Measurements from ENCODE around the gene ADGRF1.

DNA sequence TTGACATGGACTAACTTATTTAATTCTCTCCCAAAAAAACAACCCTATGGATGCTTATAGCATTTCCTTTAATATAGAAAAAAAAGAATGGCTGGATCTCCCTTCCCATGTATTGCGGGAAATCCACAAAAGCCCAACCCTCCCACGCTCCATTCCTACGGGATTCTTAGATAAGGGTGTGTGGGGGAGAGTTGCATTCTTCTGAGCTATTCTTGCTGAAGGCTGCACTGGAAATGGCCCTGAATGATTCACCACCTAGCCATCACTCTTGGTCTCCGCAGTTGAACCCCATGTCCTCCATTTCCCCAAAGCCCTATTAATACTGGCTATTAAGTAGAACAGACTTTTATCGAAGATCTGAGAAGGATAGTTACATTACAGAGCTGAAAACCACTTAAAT lies 78.5 kb downstream of the ADGRF1 start:
- TF ChIP-seq, protein P1, sequence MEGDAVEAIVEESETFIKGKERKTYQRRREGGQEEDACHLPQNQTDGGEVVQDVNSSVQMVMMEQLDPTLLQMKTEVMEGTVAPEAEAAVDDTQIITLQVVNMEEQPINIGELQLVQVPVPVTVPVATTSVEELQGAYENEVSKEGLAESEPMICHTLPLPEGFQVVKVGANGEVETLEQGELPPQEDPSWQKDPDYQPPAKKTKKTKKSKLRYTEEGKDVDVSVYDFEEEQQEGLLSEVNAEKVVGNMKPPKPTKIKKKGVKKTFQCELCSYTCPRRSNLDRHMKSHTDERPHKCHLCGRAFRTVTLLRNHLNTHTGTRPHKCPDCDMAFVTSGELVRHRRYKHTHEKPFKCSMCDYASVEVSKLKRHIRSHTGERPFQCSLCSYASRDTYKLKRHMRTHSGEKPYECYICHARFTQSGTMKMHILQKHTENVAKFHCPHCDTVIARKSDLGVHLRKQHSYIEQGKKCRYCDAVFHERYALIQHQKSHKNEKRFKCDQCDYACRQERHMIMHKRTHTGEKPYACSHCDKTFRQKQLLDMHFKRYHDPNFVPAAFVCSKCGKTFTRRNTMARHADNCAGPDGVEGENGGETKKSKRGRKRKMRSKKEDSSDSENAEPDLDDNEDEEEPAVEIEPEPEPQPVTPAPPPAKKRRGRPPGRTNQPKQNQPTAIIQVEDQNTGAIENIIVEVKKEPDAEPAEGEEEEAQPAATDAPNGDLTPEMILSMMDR (conservative IDR thresholded peaks at IDR 0.05; ENCODE audit: low read length): no peak
- TF ChIP-seq EZH2phosphoT487 (IDR thresholded peaks at IDR 0.05; ENCODE audit: borderline replicate concordance): no peak

Measured in Loucy (cell line).